Measurements from ENCODE around the gene KRT85.

DNA sequence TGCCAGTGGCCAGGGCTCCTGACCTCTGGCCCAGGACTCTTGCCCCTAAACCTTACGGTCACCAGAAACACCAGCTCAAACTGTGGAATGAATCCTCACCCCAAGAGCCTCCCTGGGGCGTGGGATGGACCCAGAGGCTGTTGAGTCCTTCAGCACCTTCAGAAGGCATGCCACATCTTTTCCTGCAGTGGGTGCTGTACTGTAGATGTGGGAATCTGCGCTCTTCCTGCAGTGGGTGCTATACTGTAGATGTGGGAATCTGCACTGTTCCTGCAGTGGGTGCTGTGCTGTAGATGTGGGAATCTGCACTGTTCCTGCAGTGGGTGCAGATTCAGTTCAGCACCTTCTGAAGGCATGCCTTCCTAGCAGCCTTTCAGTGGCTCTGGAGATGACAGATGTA is 37.7 kb upstream of the KRT85 start:
- TF ChIP-seq, protein P1, sequence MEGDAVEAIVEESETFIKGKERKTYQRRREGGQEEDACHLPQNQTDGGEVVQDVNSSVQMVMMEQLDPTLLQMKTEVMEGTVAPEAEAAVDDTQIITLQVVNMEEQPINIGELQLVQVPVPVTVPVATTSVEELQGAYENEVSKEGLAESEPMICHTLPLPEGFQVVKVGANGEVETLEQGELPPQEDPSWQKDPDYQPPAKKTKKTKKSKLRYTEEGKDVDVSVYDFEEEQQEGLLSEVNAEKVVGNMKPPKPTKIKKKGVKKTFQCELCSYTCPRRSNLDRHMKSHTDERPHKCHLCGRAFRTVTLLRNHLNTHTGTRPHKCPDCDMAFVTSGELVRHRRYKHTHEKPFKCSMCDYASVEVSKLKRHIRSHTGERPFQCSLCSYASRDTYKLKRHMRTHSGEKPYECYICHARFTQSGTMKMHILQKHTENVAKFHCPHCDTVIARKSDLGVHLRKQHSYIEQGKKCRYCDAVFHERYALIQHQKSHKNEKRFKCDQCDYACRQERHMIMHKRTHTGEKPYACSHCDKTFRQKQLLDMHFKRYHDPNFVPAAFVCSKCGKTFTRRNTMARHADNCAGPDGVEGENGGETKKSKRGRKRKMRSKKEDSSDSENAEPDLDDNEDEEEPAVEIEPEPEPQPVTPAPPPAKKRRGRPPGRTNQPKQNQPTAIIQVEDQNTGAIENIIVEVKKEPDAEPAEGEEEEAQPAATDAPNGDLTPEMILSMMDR (IDR thresholded peaks at IDR 0.05), result no peak
- no peak for TF ChIP-seq EZH2 (IDR thresholded peaks at IDR 0.05; ENCODE audit: borderline replicate concordance, insufficient read depth, low read depth, low read length, poor library complexity, severe bottlenecking)

Measured in B cell (primary cell).